Lower lobe of right lung (tissue), 2 donors: Measurements from ENCODE around the gene RPS6KB2. TPM values are rescaled to one million over a fixed set of nuclear protein-coding genes. Genes with fewer than 3 reads are reported as not detected.

Experiments used
- ATAC-seq, 2 donors: fragments of 200-7000 bp; cut with Tn5 transposase; one replicate each; pipeline ENCODE4 v1.9.1; 2020 to 2022; ENCODE audit warnings: mild to moderate bottlenecking in 2 of 2, moderate library complexity in 2 of 2
- DNase-seq: peaks from one replicate; pipeline ENCODE4 v3.0.0-alpha.2; 2020
- H3K27ac ChIP-seq: fragments of 200-600 bp; one replicate; pipeline ENCODE4 v1.8.0; 2022
- H3K27me3 ChIP-seq: fragments of 200-600 bp; one replicate; pipeline ENCODE4 v1.8.0; 2022; ENCODE audit warnings: low read depth
- H3K36me3 ChIP-seq: fragments of 200-600 bp; one replicate; pipeline ENCODE4 v1.8.0; 2022; ENCODE audit warnings: mild to moderate bottlenecking
- H3K4me1 ChIP-seq: fragments of 200-600 bp; one replicate; pipeline ENCODE4 v1.8.0; 2022
- H3K4me3 ChIP-seq: fragments of 200-600 bp; one replicate; pipeline ENCODE4 v1.8.0; 2022; ENCODE audit warnings: mild to moderate bottlenecking
- H3K9me3 ChIP-seq: fragments of 200-600 bp; one replicate; pipeline ENCODE4 v1.8.0; 2022
- CTCF ChIP-seq: fragments of 200-600 bp; IDR thresholded peaks from one replicate; pipeline ENCODE4 v1.8.0; 2022; ENCODE audit warnings: antibody characterized with exemption, mild to moderate bottlenecking
- intact Hi-C: fragments of 100-400 bp; cut with DNase I; formaldehyde crosslinking; loops from one replicate; pipeline ENCODE4 v1.11.0; 2022
- total RNA-seq: library from RNA; stranded (reverse); fragmentation: NEBNext Ultra II Directional; extraction: Animal tissue kit (Norgen Biotek cat#: 25700); gene quantifications from one replicate; pipeline ENCODE4 v1.2.1, GENCODE V29; 2021
- donor health status: DM: no; HTN: yes; CAD: no; lungs with severe emphysema.

The RPS6KB2 gene
- total RNA-seq, 1 donor from 2014 or later: 42.1 TPM

GRCh38 chr11:67404515-67405195, 23.6 kb upstream of the RPS6KB2 start:
- no peaks in the 10 kb centered on the region for H3K27me3 ChIP-seq
- H3K4me1 ChIP-seq: peaks cover 42% of the 10 kb centered on the region
- peak overlapping the region; percentile 55 for H3K4me3 ChIP-seq
- H3K27ac ChIP-seq: peak overlapping the region; percentile 78
- intact Hi-C loops: no loop called here
- TF ChIP-seq CTCF: no peak
- ATAC-seq (peak in 1 of 2 donors; percentile 2), DNase-seq (peak; percentile 76)
- peaks cover 10% of the 10 kb centered on the region for H3K36me3 ChIP-seq
- H3K9me3 ChIP-seq: no peaks in the 10 kb centered on the region

DNA sequence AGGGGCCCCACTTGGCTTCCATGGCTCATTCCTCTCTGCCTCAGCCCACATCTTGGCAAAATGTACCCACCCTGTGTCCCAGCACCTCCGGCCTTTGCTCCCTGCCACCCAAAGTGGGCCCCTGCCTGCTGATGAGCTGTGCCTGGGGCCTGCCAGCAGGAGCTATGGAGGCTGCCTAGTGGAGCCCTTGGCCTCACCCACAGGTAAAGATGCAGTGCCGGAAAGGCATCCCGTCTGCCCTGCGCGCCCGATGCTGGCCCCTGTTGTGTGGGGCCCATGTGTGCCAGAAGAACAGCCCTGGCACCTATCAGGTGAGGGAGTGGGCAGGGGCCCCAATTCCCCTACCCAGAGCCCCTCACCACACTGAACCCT, 23.1 kb upstream of the RPS6KB2 start:
- ATAC-seq (no peak), DNase-seq (no peak)
- Histone ChIP-seq H3K4me1 (peaks cover 38% of the 10 kb centered on the region), H3K27ac (peak overlapping the region; percentile 78), H3K27me3 (no peaks in the 10 kb centered on the region), H3K4me3 (peak overlapping the region; percentile 55), H3K36me3 (peaks cover 4% of the 10 kb centered on the region), H3K9me3 (no peaks in the 10 kb centered on the region)
- intact Hi-C loops: no loop called here
- TF ChIP-seq CTCF: no peak

GRCh38 chr11:67405688-67406339, 22.5 kb upstream of the RPS6KB2 start:
- H3K4me1 ChIP-seq: peaks cover 31% of the 10 kb centered on the region
- H3K27me3 ChIP-seq: no peaks in the 10 kb centered on the region
- intact Hi-C loops: no loop called here
- peak overlapping the region; percentile 4 for H3K27ac ChIP-seq
- DNase-seq (no peak), ATAC-seq (no peak)
- H3K36me3 ChIP-seq: no peaks in the 10 kb centered on the region
- H3K4me3 ChIP-seq: peak overlapping the region; percentile 55
- H3K9me3 ChIP-seq: no peaks in the 10 kb centered on the region
- TF ChIP-seq CTCF: no peak

DNA sequence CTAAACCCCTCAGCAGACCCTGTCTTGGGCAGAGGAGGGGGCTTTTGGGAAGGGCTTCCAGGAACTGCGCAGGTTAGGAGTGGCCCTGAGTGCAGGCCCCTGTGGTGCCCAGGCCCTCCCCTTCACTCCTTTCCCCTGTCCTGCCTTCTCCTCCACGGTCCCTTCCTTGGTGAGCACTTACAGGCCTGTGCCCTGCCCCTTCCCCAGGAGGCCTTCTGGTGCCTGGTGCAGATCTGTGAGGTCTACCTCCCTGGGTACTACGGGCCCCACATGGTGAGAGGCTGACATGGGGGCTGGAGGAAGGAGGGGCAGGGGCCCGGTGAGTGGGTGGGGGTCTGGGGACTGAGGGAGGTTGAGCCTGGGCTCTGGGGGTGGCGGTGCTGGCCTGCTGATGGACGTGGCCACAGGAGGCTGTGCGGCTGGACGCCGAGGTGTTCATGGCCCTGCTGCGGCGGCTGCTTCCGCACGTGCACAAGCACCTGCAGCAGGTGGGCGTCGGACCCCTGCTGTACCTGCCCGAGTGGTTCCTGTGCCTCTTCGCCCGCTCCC, 21.8 kb upstream of the RPS6KB2 start:
- H3K4me3 ChIP-seq: peak overlapping the region; percentile 8
- no peaks in the 10 kb centered on the region for H3K27me3 ChIP-seq
- H3K27ac ChIP-seq: no peak overlapping the region
- ATAC-seq (no peak), DNase-seq (no peak)
- intact Hi-C loops: no loop called here
- no peaks in the 10 kb centered on the region for H3K36me3 ChIP-seq
- peaks cover 28% of the 10 kb centered on the region for H3K4me1 ChIP-seq
- H3K9me3 ChIP-seq: no peaks in the 10 kb centered on the region
- TF ChIP-seq CTCF: no peak

DNA sequence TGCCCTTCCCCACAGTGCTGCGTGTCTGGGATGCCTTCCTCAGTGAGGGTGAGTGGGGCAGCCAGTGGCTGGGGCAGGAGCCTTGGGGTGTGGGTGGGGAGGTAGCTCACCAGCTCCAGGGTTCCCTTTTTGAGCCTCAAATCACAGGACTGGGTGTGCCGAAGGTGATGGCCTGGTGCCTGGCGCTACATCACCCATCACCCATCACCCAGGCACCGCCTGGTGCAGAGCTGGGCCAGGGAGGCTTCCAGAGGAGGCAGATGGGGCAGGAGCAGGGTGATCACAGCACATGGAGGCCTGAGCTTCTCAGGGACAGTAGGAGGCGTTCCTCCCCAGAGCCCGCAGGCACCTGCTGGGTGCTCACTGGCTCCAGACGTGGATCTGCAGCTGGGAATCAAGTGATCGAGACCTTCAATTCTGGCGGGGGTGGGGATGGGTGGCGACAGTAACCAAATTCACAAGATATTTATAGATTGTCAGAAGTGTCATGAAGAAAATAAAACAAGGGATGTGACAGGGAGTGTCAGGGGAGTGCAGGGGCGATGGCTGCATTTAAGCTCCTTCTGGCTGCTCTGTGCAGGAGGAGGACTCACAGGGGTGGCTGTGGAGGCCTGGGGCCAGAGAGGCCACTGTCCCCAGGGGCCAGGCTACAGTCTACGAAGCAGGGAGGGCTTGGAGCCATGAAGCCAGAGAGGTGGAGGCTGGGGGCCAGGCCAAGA, 21.2 kb upstream of the RPS6KB2 start:
- no peaks in the 10 kb centered on the region for H3K27me3 ChIP-seq
- intact Hi-C loops: no loop called here
- H3K4me1 ChIP-seq: peaks cover 26% of the 10 kb centered on the region

More for the DNA sequence above, 21.2 kb upstream of the RPS6KB2 start:
- TF ChIP-seq CTCF: no peak
- no peak overlapping the region for H3K27ac ChIP-seq
- DNase-seq (peak; percentile 46), ATAC-seq (no peak)
- H3K36me3 ChIP-seq: no peaks in the 10 kb centered on the region
- no peaks in the 10 kb centered on the region for H3K9me3 ChIP-seq
- peak overlapping the region; percentile 8 for H3K4me3 ChIP-seq
